SU-DHL-6 (cell line): ENCODE measurements around the gene SNX11.
"Not testable (repeated sequence)": the region's sequence is repeated elsewhere in the genome, so short reads cannot be mapped to it uniquely, and the experiment has no call there.

Experiments
- EZH2phosphoT487 ChIP-seq: fragments of 200-600 bp; sonication (generic), shearing (Covaris generic); conservative IDR thresholded peaks from 2 replicates; pipeline ENCODE4 v1.6.1; 2018; ENCODE audit warnings: mild to moderate bottlenecking, antibody characterized with exemption, low read length, moderate library complexity, mixed read lengths
- TF ChIP-seq, protein P1 (sequence below): fragments of 200-600 bp; sonication (generic); IDR thresholded peaks from one replicate; pipeline ENCODE4 v1.5.1; 2017; ENCODE audit warnings: antibody characterized with exemption, mild to moderate bottlenecking, low read length, moderate library complexity; ENCODE audit not compliant: insufficient read depth, poor library complexity, severe bottlenecking

DNA sequence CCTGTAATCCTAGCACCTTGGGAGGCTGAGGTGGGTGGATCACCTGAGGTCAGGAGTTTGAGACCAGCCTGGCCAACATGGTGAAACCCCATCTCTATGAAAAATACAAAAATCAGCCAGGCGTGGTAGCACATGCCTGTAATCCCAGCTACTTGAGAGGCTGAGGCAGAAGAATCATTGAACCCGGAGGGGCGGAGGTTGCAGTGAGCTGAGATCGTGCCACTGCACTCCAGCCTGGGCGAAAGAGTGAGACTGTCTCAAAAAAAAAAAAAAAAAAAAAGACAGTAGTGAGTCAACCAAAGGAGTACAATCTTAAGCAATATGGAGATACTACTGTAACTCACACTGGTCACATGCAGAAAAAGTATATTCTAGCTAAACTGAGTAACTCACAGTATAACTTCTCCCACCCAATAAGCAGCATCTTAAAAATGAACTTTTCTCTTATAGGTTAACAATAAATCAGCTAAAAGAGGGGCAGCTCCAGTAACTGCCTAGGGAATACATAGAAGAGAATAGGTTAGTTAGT is 33.9 kb upstream of the SNX11 start:
- TF ChIP-seq, protein P1, sequence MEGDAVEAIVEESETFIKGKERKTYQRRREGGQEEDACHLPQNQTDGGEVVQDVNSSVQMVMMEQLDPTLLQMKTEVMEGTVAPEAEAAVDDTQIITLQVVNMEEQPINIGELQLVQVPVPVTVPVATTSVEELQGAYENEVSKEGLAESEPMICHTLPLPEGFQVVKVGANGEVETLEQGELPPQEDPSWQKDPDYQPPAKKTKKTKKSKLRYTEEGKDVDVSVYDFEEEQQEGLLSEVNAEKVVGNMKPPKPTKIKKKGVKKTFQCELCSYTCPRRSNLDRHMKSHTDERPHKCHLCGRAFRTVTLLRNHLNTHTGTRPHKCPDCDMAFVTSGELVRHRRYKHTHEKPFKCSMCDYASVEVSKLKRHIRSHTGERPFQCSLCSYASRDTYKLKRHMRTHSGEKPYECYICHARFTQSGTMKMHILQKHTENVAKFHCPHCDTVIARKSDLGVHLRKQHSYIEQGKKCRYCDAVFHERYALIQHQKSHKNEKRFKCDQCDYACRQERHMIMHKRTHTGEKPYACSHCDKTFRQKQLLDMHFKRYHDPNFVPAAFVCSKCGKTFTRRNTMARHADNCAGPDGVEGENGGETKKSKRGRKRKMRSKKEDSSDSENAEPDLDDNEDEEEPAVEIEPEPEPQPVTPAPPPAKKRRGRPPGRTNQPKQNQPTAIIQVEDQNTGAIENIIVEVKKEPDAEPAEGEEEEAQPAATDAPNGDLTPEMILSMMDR: not testable (repeated sequence)
- TF ChIP-seq EZH2phosphoT487: not testable (repeated sequence)
